ENCODE results near the gene ART4.

Gene ART4

GRCh38 chr12:14810167-14810952, 33.0 kb downstream of the ART4 start:
- DNase-seq (ENCODE audit: low spot score): no peak

- no peak for DNase-seq (ENCODE audit: low spot score)
Observed at GRCh38 chr12:14803830-14804160, 39.5 kb downstream of the ART4 start.

GRCh38 chr12:14803011-14803829, 40.1 kb downstream of the ART4 start, which contains the start of the genes C12orf60 and WBP11:
TSS of gene C12orf60 (plus strand) at chr12:14803670. CDS start at chr12:14822936, 19,266 bp downstream.
TSS of gene WBP11 (minus strand) at chr12:14803478. CDS start at chr12:14801383, 2,095 bp downstream.
- peak; percentile 100 for DNase-seq (ENCODE audit: low spot score)

DNA sequence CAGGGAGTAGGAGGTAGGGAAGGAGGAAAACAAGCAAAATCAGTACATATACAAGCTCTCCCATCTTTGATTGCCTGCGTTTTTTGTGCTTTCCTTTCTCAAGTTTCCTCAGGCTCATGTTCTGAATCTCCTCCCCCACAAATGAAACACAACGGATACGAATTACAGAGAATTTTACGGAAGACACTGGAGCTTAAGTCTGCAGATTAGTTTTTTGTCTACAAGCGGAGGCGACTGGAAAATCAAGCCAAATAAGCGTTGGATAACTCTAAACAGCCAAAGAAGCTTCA, 40.7 kb downstream of the ART4 start:
- DNase-seq (ENCODE audit: low spot score): no peak

DNA sequence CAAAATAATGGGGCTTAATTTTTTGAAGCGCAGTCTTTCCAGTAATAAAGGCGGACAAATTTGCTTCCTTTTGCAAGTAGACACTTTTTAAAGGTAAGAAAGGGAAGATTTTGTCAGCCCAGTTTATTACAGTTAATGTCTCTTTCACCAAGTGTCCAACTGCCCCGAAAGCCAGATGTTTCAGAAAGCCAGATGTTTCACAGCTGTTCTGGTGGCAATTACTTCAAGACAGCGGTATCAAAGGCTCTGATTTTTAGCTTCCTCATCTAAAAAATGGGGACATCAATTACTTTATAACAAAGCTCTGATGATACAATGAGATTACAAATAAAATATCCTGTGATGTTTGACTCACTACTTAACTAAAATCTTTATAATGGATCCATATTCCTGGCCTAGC, 41.1 kb downstream of the ART4 start:
- no peak for DNase-seq (ENCODE audit: low spot score)

GRCh38 chr12:14795028-14795448, 48.3 kb downstream of the ART4 start:
- DNase-seq (ENCODE audit: low spot score): no peak

- DNase-seq (ENCODE audit: low spot score): no peak
Observed at GRCh38 chr12:14785568-14785967, 57.8 kb downstream of the ART4 start.

- DNase-seq (ENCODE audit: low spot score): no peak
Observed at GRCh38 chr12:14784471-14784870, 58.9 kb downstream of the ART4 start.

DNA sequence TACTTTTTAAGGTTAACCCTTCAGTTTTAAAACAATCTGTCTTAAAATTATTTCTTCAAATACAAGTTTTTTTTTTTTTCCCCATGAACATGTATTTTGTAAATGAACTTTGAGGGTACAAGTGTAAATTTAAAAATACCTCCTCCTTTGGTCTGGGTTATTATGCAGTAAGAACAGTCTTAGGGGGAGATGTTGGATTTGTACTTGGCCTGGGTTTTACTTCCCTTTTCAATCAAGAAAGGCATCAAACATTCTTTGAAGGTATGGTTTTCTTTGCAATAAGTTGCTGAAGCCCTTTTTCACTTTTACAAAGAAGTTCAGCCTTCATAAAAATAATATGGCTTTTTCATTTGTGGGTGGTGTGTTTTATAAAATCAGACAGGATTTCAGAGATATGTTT, 60.6 kb downstream of the ART4 start:
- no peak for DNase-seq (ENCODE audit: low spot score)

GRCh38 chr12:14781563-14781962, 61.8 kb downstream of the ART4 start:
- DNase-seq (ENCODE audit: low spot score): no peak

GRCh38 chr12:14780859-14781258, 62.5 kb downstream of the ART4 start:
- no peak for DNase-seq (ENCODE audit: low spot score)

GRCh38 chr12:14779834-14780233, 63.5 kb downstream of the ART4 start:
- no peak for DNase-seq (ENCODE audit: low spot score)

DNA sequence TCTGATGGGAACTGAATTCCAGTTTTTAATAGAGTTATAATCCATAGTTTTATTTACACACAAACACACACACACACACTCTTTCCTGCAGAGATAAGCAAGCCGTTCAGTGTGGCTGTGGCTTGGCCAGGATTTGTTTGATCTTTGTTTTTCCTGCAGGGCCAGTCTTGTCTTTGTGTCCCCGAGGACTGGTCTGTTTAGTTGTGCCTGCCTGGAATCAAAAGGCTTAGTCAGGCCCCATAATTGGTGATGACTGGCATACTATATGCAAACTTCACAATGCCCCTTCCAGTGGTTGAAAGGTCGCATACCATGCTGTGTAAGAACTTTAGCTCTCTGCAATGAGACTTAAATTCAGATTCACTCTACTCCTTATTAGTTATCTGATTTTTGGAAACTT, 66.1 kb downstream of the ART4 start:
- no peak for DNase-seq (ENCODE audit: low spot score)

GRCh38 chr12:14776236-14776961, 66.9 kb downstream of the ART4 start:
- no peak for DNase-seq (ENCODE audit: low spot score)

DNA sequence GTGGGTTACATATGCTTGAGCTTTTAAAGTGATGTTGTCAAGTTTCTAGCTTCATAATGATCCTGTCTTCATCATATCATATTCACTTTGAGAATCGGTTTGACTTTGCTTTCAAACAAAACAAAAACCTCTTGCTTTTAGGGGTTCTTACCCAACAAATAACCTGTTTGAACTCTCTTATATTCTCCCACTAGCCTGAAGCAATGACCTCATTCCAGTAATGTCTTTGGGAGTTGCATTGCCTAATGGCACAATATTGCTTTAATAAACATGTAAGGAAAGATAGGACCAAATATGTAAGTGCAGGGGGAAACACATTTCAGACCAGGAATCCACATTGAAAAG, 67.7 kb downstream of the ART4 start:
- no peak for DNase-seq (ENCODE audit: low spot score)
